Mucosa of descending colon (tissue), 3 donors: ENCODE results near the gene ENTPD6. TPM values are rescaled to one million over a fixed set of nuclear protein-coding genes. Genes with fewer than 3 reads are reported as not detected.

Experiments used
- ATAC-seq: fragments of 200-7000 bp; cut with Tn5 transposase; one replicate; pipeline ENCODE4 v1.9.1; 2020; ENCODE audit warnings: mild to moderate bottlenecking, moderate library complexity
- DNase-seq, 3 donors: peaks; one replicate each; pipeline ENCODE4 v3.0.0-alpha.2; 2020
- H3K36me3 ChIP-seq: fragments of 200-600 bp; one replicate; pipeline ENCODE4 v1.8.0; 2021; ENCODE audit warnings: low read depth, mild to moderate bottlenecking
- H3K4me1 ChIP-seq: fragments of 200-600 bp; one replicate; pipeline ENCODE4 v1.8.0; 2021; ENCODE audit warnings: low read depth, mild to moderate bottlenecking
- H3K4me3 ChIP-seq: fragments of 200-600 bp; one replicate; pipeline ENCODE4 v1.8.0; 2021; ENCODE audit warnings: mild to moderate bottlenecking
- H3K9me3 ChIP-seq: fragments of 200-600 bp; one replicate; pipeline ENCODE4 v1.8.0; 2021; ENCODE audit warnings: mild to moderate bottlenecking
- CTCF ChIP-seq: fragments of 200-600 bp; IDR thresholded peaks from one replicate; pipeline ENCODE4 v1.8.0; 2022; ENCODE audit warnings: antibody characterized with exemption, mild to moderate bottlenecking
- intact Hi-C, 2 donors: fragments of 100-400 bp; cut with DNase I in 1 of 2; cut with micrococcal nuclease in 1 of 2; formaldehyde crosslinking; loops; one replicate each; pipeline versions ENCODE4 v1.11.0 to v1.11.1; 2022; cut with DNase I, micrococcal nuclease
- total RNA-seq, 3 donors: library from RNA; stranded (reverse); fragmentation: NEBNext Ultra II Directional in 2 of 3; extraction: Animal tissue kit (Norgen Biotek cat#: 25700) in 2 of 3; gene quantifications; one replicate each; pipeline versions ENCODE4 v1.2.1 to v1.2.4, GENCODE V29; 2021 to 2023
- donor health status: DM: no; HTN: no; CAD: no; lungs with moderate emphysema.
- donor health status: DM: no; HTN: no; CAD: no.
- donor health status: DM: no; HTN: yes; CAD: no.

Gene ENTPD6
- total RNA-seq, 3 donors from 2014 or later, result 114 to 191 (median 140) TPM

GRCh38 chr20:25203089-25203488, 7.6 kb downstream of the ENTPD6 start:
- intact Hi-C loops, result no loop called here

GRCh38 chr20:25203871-25204320, 8.4 kb downstream of the ENTPD6 start:
- ATAC-seq, result no peak
- Histone ChIP-seq H3K9me3 (no peaks in the 10 kb centered on the region), H3K4me1 (peaks cover 19% of the 10 kb centered on the region), H3K36me3 (no peaks in the 10 kb centered on the region), H3K4me3 (no peak overlapping the region)
- TF ChIP-seq CTCF, result no peak
- DNase-seq, result no peak
- intact Hi-C loops, result no loop called here

More at GRCh38 chr20:25203089-25203488, 7.6 kb downstream of the ENTPD6 start:
- ATAC-seq (no peak), DNase-seq (no peak)
- no peaks in the 10 kb centered on the region for H3K36me3 ChIP-seq
- H3K4me3 ChIP-seq, result no peak overlapping the region
- H3K9me3 ChIP-seq, result no peaks in the 10 kb centered on the region
- TF ChIP-seq CTCF, result no peak
- H3K4me1 ChIP-seq, result peaks cover 24% of the 10 kb centered on the region

GRCh38 chr20:25204550-25205276, 9.2 kb downstream of the ENTPD6 start:
- no peak for TF ChIP-seq CTCF
- no peak for DNase-seq
- peaks cover 11% of the 10 kb centered on the region for H3K4me1 ChIP-seq
- peak; percentile 20 for ATAC-seq
- H3K4me3 ChIP-seq, result no peak overlapping the region
- no peaks in the 10 kb centered on the region for H3K36me3 ChIP-seq
- intact Hi-C loops, result no loop called here
- no peaks in the 10 kb centered on the region for H3K9me3 ChIP-seq

- H3K36me3 ChIP-seq, result no peaks in the 10 kb centered on the region
- peaks cover 6% of the 10 kb centered on the region for H3K4me1 ChIP-seq
- intact Hi-C loops, result no loop called here
- no peaks in the 10 kb centered on the region for H3K9me3 ChIP-seq
- no peak for TF ChIP-seq CTCF
- DNase-seq, result no peak
- H3K4me3 ChIP-seq, result no peak overlapping the region
- peak; percentile 14 for ATAC-seq
Measured at GRCh38 chr20:25205277-25206062, 10.0 kb downstream of the ENTPD6 start.

- no peak for ATAC-seq
Measured at GRCh38 chr20:25206063-25206403, 10.5 kb downstream of the ENTPD6 start.

More at GRCh38 chr20:25206063-25206403, 10.5 kb downstream of the ENTPD6 start:
- TF ChIP-seq CTCF, result no peak
- no peak for DNase-seq
- H3K4me3 ChIP-seq, result no peak overlapping the region
- intact Hi-C loops, result no loop called here
- H3K4me1 ChIP-seq, result peaks cover 2% of the 10 kb centered on the region
- no peaks in the 10 kb centered on the region for H3K36me3 ChIP-seq
- H3K9me3 ChIP-seq, result no peaks in the 10 kb centered on the region
